ENCODE data around the gene STAT4.

DNA sequence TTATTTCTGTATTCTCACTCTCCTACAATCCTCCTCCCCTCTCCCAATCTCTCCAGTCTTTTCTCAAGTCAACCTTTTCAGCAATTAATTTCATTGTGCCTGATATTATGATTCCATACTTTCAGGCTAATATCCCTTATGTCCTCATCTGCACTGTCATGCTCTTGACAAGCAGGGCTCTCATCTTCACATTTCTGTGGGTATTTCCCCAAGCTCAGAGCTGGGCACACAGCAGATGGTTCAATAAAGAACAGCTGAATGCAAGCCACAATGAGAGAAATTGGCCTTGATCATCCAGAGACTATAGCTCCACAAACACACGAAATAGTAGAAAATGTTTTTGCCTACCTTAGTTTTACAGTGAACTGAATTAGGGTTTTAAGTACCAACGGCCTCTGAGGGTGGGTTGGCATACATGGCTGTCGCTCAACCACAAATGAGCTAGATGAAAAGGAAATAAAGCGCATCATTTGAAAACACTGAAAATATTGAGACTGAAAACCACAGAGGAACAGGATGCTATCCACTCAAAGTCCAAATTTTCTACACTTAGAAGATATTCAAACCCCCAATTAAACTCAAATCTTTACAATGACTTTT, 89.3 kb downstream of the STAT4 start:
- TF ChIP-seq, protein P1, sequence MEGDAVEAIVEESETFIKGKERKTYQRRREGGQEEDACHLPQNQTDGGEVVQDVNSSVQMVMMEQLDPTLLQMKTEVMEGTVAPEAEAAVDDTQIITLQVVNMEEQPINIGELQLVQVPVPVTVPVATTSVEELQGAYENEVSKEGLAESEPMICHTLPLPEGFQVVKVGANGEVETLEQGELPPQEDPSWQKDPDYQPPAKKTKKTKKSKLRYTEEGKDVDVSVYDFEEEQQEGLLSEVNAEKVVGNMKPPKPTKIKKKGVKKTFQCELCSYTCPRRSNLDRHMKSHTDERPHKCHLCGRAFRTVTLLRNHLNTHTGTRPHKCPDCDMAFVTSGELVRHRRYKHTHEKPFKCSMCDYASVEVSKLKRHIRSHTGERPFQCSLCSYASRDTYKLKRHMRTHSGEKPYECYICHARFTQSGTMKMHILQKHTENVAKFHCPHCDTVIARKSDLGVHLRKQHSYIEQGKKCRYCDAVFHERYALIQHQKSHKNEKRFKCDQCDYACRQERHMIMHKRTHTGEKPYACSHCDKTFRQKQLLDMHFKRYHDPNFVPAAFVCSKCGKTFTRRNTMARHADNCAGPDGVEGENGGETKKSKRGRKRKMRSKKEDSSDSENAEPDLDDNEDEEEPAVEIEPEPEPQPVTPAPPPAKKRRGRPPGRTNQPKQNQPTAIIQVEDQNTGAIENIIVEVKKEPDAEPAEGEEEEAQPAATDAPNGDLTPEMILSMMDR (IDR thresholded peaks at IDR 0.05; ENCODE audit: low read depth, low read length, poor library complexity, severe bottlenecking): no peak
- no peak for TF ChIP-seq EZH2phosphoT487 (IDR thresholded peaks at IDR 0.05; ENCODE audit: borderline replicate concordance, low read length)
